Activated T-cell treated with anti-CD3 and anti-CD28 coated beads, Interleukin-2, amount 50 U/mL, for 72 hours (primary cell): Measurements from ENCODE around the gene ZBED3. TPM values are rescaled to one million over a fixed set of nuclear protein-coding genes. Genes with fewer than 3 reads are reported as not detected.

Experiments used
- ATAC-seq, 2 donors: fragments of 150-1000 bp; cut with Tn5 transposase; replicated peaks in 1 of 2; 2 replicates each; pipeline ENCODE4 v1.10.0; 2021; ENCODE audit warnings: moderate library complexity in 2 of 2, mild to moderate bottlenecking in 1 of 2
- DNase-seq, 2 donors: peaks; one replicate each; pipeline ENCODE4 v3.0.0; 2021 to 2022; ENCODE audit warnings: mixed read lengths in 1 of 2
- H3K27ac Mint-ChIP-seq: one replicate; pipeline ENCODE4 v1.8.0; 2022; ENCODE audit warnings: mild to moderate bottlenecking, moderate library complexity, mixed read lengths
- H3K27me3 Mint-ChIP-seq: one replicate; pipeline ENCODE4 v1.8.0; 2022; ENCODE audit warnings: low read depth, mixed read lengths
- H3K36me3 Mint-ChIP-seq, 2 donors: one replicate each; pipeline ENCODE4 v1.8.0; 2022; ENCODE audit warnings: mixed read lengths in 2 of 2, mild to moderate bottlenecking in 1 of 2; ENCODE audit not compliant: insufficient read depth in 2 of 2
- H3K4me1 Mint-ChIP-seq: one replicate; pipeline ENCODE4 v1.8.0; 2022; ENCODE audit warnings: low read depth, mixed read lengths
- H3K4me3 Mint-ChIP-seq, 2 donors: one replicate each; pipeline ENCODE4 v1.8.0; 2022; ENCODE audit warnings: mild to moderate bottlenecking in 2 of 2, mixed read lengths in 2 of 2, moderate library complexity in 2 of 2
- H3K9me3 Mint-ChIP-seq, 2 donors: one replicate each; pipeline ENCODE4 v1.8.0; 2022; ENCODE audit warnings: mixed read lengths in 2 of 2
- total RNA-seq, 2 donors: library from RNA; stranded (reverse); gene quantifications; one replicate each; pipeline ENCODE4 v1.2.3, GENCODE V29; 2022

ZBED3 gene
- total RNA-seq, 2 donors from 2014 or later, result 8.7 to 11.4 TPM

DNA sequence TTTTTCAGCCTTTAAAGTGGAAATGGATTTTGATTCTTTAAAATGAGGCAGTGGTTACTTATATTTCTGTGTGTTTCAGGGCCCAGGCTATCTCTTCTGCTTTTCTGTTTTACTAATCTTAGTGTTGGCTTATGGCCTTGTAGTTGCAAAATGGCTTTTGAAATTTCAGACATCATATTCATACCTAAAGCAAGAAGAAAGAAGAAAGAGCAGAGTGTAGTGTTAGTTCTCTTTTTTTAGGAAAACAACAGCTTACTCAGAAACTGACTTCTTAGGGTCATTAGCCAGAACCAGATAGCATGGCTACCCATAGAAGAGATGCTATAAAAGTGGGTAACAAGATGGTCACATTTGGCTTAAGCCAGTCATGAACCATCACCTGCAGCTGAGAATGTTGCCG is 20.9 kb downstream of the ZBED3 start:
- Mint-ChIP-seq H3K4me1 (peaks cover 5% of the 10 kb centered on the region), H3K4me3 (no peak overlapping the region), H3K9me3 (no peaks in the 10 kb centered on the region), H3K36me3 (peaks cover 8 to 30% of the 10 kb centered on the region in 2 donors), H3K27ac (no peak overlapping the region), H3K27me3 (no peaks in the 10 kb centered on the region)
- ATAC-seq (no peak), DNase-seq (no peak)

DNA sequence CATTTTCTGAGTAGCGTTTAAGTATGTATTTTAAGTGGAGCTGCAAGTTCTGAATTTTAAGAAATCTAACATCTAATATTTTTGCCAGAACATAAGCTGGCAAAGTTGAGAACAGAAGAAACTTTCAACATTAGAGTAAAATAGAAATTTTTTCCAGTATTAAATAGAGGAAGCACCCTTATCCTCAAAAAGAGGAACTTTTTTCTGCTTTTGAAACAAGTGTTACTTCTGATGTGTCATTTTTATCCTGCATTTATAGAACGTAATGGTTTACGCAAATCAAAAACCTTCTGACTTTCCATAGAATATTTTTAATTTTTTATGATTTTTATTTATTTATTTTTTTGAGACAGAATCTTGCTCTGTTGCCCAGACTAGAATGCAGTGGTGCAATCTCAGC is 21.8 kb downstream of the ZBED3 start:
- Mint-ChIP-seq H3K27me3 (no peaks in the 10 kb centered on the region), H3K27ac (no peak overlapping the region), H3K4me3 (no peak overlapping the region), H3K36me3 (peaks cover 8 to 31% of the 10 kb centered on the region in 2 donors), H3K9me3 (no peaks in the 10 kb centered on the region), H3K4me1 (peaks cover 5% of the 10 kb centered on the region)
- ATAC-seq, result no peak
- DNase-seq, result no peak

DNA sequence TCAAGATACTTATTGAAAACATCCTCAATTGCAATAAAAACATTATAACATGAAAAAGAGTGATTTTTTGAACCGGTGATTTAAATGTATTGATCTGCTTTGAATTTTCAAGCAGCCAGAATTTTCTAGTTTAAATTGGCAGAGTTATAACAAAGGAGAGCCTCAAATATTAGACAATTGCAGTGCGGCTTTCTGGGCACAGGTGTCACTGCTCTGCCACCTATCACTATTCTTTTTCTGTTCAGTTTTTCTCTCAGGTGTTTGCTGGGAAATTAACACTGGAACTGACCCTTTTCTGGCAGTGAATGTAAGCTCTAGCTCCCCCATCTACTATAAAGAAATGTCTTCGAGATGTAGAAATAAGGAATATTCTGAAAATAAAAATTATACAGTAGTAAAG is 23.0 kb downstream of the ZBED3 start:
- Mint-ChIP-seq H3K27me3 (no peaks in the 10 kb centered on the region), H3K4me1 (peaks cover 5% of the 10 kb centered on the region), H3K27ac (no peak overlapping the region), H3K36me3 (peaks cover 5 to 28% of the 10 kb centered on the region in 2 donors), H3K9me3 (no peaks in the 10 kb centered on the region), H3K4me3 (no peak overlapping the region)
- DNase-seq, result no peak
- no peak for ATAC-seq

DNA sequence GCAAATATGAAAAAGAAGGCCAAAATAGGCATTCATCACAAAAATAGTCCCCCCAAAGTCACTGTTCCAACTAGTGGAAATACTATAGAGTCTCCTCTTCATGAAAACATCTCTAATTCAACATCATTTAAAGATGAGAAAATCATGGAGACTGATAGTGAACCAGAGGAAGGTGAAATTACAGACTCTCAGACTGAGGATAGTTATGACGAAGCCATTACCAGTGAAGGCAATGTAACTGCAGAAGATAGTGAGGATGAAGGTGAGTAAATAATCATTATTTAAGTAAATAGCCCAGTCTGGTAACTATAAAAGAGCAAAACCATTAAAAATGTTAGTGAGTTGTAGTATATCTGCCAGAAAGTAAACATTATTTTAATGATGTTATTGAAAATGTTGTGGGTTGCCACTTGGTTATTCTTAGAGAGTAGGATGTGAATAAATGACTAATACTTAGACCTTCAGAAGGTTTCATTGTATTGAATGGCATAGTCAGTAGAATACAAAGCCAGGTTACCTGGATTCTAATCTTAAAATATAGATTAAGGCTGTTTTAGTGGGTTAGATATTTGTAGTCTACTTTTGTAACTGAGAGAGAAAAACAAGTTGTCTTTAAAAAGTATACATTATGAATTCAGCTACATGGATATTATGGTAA is 40.5 kb downstream of the ZBED3 start:
- Mint-ChIP-seq H3K9me3 (no peaks in the 10 kb centered on the region), H3K27ac (peak overlapping the region; percentile 38), H3K27me3 (no peaks in the 10 kb centered on the region), H3K4me3 (peak overlapping the region in 1 of 2 donors; percentile 37), H3K36me3 (peaks cover 4 to 26% of the 10 kb centered on the region in 2 donors), H3K4me1 (peaks cover 17% of the 10 kb centered on the region)
- ATAC-seq (peak; percentile 81 to 84), DNase-seq (no peak)

DNA sequence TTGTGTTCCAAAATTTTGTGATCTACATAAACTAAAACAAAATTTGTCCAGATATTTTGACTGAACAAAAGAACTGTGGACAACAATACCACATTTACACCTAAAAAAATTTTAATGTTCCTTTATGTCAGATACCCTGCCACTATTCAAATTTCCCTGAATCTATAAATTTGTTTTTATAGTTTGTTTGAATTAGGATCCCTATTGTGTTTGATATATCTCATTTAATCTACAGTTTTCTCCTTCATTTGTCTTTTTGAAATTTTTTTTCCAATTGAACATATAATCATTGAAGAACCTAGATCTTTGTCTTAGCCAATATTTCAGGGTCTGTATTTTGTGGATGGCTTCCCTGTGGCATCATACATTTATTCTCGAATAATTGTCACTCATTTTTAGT is 51.1 kb downstream of the ZBED3 start:
- DNase-seq, result no peak
- Mint-ChIP-seq H3K36me3 (peaks cover 2 to 24% of the 10 kb centered on the region in 2 donors), H3K27ac (no peak overlapping the region), H3K27me3 (no peaks in the 10 kb centered on the region), H3K4me1 (peaks cover 29% of the 10 kb centered on the region), H3K4me3 (no peak overlapping the region), H3K9me3 (no peaks in the 10 kb centered on the region)
- ATAC-seq, result no peak

DNA sequence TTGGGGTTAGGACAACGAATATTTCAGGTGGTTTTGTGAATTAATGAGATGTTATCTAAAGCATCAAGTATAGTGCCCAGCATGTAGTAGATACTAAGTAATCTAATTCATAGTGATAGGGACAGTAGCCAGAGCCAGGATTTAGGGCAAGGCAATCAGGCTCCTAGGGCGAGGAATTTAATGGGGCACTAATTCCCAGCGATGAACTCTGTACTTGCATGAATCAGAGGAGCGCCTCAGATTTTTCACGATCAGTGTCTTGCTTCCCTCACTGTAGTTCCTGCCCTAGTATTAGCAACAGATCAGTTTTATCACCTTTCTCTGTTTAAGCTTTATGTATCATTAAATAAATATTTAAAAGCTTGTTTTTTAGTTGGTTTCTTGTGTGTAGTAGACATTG is 53.7 kb downstream of the ZBED3 start:
- Mint-ChIP-seq H3K27ac (no peak overlapping the region), H3K36me3 (peaks cover 14 to 30% of the 10 kb centered on the region in 2 donors), H3K27me3 (no peaks in the 10 kb centered on the region), H3K4me1 (peaks cover 29% of the 10 kb centered on the region), H3K9me3 (peaks cover 5 to 7% of the 10 kb centered on the region in 2 donors), H3K4me3 (peak overlapping the region in 1 of 2 donors; percentile 31)
- no peak for ATAC-seq
- no peak for DNase-seq

DNA sequence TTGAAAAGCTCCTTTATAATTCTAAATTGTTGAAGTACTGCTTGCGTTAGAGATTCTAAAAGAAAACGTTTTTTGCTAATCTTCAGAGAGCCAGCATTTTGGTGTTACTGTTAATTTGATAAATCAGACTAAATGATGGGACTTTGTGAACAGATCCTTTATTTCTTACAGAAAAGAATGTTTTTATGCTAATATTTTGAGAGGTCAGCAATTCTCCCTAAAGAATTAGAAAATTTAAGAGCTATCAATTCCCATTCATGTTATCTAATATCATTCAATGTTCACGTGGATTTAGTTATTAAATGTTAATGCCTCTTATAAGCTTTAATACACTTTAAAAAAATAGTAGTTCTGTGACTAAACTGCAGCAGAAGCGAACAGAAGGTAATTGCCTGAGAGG is 54.5 kb downstream of the ZBED3 start:
- H3K27ac Mint-ChIP-seq, result no peak overlapping the region
- no peak for ATAC-seq
- H3K4me1 Mint-ChIP-seq, result peaks cover 29% of the 10 kb centered on the region
- H3K27me3 Mint-ChIP-seq, result no peaks in the 10 kb centered on the region
- H3K9me3 Mint-ChIP-seq, result peaks cover 7 to 11% of the 10 kb centered on the region in 2 donors
- H3K4me3 Mint-ChIP-seq, result no peak overlapping the region
- H3K36me3 Mint-ChIP-seq, result peaks cover 17 to 31% of the 10 kb centered on the region in 2 donors
- no peak for DNase-seq

DNA sequence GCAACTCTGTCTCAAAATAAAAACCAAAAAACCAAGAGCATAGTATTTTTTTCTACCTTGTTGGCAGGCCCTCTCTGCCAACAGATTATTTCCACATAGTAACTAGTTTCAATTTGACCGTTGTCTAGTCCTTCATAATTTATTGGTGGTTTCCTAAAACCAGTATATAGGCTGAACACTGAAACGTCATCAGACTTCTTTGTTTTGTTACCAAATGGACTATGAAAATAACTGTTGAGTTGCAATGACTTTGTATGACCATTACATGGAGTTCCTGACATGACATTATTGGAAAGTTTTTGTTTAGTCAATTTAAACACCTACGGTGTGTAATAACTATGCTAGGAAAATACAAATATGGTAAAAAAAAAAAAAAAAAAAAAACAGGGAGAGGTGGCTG is 55.2 kb downstream of the ZBED3 start:
- peaks cover 17 to 26% of the 10 kb centered on the region in 2 donors for H3K36me3 Mint-ChIP-seq
- no peaks in the 10 kb centered on the region for H3K27me3 Mint-ChIP-seq
- H3K9me3 Mint-ChIP-seq, result peaks cover 7 to 11% of the 10 kb centered on the region in 2 donors
- ATAC-seq, result peak in 1 of 2 donors; percentile 6
- H3K4me3 Mint-ChIP-seq, result peak overlapping the region; percentile 91 to 97
- H3K27ac Mint-ChIP-seq, result peak overlapping the region; percentile 94
- H3K4me1 Mint-ChIP-seq, result peaks cover 29% of the 10 kb centered on the region
- no peak for DNase-seq

DNA sequence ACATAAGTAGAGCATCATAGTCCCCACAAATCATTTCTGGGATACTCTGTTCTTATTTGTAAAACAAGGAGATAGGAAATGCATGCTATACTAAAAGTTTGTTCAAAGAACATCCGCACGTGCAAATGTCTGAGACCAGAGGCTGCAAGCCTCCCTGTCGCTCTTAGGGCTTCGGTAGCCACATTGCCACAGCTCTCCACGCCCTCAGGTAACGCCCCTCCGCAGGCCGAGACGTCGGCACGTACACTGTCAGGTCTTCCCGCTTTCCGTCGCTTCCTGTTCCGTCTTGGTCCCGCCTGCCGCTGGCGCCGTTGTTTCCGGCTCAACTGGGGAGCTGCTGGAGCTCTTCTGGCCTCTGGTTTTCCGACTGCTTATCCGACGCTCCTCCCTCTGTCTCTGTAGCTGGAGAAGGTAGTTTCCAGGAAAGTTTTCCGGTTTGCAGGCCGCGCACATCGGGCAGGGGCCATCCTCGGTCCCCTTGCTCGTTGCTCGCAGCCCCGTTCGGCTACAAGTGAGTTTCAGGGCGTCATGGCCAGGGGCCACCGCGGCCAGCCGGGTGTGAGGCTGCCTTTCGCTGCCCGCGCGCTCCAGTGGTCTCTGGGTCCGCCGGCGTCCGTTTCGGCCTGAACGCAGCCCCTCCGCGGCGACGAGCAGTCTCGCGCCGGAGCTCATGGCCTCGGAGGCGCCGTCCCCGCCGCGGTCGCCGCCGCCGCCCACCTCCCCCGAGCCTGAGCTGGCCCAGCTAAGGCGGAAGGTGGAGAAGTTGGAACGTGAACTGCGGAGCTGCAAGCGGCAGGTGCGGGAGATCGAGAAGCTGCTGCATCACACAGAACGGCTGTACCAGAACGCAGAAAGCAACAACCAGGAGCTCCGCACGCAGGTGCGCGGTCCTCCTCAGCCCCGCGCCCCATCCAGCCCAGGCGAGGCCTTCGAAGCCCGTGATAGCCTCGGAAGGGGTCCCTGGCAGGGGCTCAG is 56.7 kb downstream of the ZBED3 start, which contains the start of gene AGGF1:
TSS of gene AGGF1 (plus strand) at position 308 of the 975 bp plus-strand sequence. CDS start at position 671, 363 bp downstream.
- peak; percentile 92 to 94 for DNase-seq
- Mint-ChIP-seq H3K4me1 (peaks cover 29% of the 10 kb centered on the region), H3K27ac (peak within 1 kb of the TSS; percentile 94), H3K36me3 (peaks cover 17 to 21% of the 10 kb centered on the region in 2 donors), H3K27me3 (no peaks in the 10 kb centered on the region), H3K4me3 (peak within 1 kb of the TSS; percentile 91 to 97), H3K9me3 (peaks cover 7 to 11% of the 10 kb centered on the region in 2 donors)
- peak; percentile 99 for ATAC-seq

DNA sequence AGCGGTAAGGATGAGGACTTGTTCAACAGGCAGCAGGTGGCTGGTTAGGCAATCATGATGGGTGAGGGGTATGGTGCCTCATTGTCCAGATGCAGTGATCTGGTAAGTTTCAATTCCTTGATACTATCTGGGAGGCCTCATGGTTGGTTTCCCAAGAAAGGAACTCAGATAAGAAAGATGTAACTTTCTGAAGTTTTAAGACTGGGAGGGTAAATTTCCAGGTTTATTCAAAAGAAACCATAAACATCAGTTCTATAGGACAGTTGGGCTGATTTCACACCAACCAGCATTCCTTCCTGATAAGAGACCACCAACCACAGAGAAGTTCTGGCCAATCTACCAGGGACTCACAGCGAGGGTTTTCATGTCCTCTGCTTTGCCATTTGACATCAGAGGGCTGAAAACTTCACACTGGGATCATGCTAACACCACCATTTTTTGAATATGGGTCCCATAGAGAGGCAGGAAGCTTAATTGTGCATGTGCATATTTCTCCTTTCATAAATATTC is 57.7 kb downstream of the ZBED3 start:
- no peaks in the 10 kb centered on the region for H3K27me3 Mint-ChIP-seq
- DNase-seq, result no peak
- ATAC-seq, result no peak
- H3K9me3 Mint-ChIP-seq, result peaks cover 7 to 11% of the 10 kb centered on the region in 2 donors
- H3K36me3 Mint-ChIP-seq, result peaks cover 17 to 20% of the 10 kb centered on the region in 2 donors
- peak overlapping the region; percentile 91 to 97 for H3K4me3 Mint-ChIP-seq
- peaks cover 29% of the 10 kb centered on the region for H3K4me1 Mint-ChIP-seq
- no peak overlapping the region for H3K27ac Mint-ChIP-seq

DNA sequence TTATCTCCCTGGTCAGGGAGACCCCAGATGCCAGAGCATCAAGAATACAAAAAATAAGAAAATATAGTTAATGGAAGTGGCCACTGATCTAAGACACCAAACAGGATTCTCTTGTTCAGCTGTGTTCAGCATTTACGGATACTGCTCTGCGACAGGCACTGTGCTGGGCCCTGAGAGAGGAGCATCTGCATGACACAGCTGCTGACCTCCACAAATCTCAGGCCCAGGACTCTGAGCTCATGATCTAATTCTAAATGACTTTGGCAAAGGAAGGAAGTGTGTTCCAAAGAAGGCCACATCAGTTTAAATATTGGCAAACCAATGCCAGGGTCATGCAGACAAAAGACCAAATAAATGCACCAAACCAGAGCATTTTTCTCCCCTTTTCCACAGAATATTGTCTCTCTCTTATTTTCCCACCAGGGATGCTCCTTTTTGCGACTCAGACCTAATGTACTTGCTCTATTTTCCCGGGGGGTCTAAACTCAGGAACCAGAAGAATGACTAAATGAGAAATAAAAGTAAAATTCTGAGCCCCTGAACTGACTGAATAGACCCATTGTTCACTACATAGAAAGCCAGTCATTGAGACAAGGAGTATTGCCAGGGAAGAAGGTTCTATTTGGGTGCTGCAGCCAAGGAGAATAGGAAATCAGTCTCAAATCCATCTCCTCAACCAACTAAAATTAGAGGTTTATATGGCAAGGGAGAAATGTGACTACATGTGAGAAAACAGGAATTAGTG is 58.3 kb downstream of the ZBED3 start:
- Mint-ChIP-seq H3K9me3 (peaks cover 7 to 11% of the 10 kb centered on the region in 2 donors), H3K27me3 (no peaks in the 10 kb centered on the region), H3K27ac (no peak overlapping the region), H3K4me1 (peaks cover 29% of the 10 kb centered on the region), H3K36me3 (peaks cover 17 to 20% of the 10 kb centered on the region in 2 donors), H3K4me3 (peak overlapping the region in 1 of 2 donors; percentile 91)
- ATAC-seq (no peak), DNase-seq (no peak)

DNA sequence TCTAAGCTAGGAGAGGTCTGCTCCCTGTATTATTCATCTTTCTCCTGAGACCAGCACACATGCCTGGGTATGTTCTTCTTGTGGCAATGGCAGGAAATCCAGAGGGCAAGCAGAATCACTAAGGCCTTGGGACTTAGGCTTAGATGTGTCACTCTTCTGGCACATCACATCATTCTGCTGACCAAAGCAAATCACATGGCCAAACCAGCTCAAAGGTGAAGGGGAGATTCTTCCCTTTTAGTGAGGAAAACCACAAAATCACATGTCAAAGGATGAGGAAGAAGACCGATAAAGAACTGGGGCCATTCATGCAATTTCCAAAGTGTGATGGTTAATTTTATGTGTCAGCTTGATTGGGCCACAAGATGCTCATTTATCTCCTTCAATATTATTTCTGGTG is 62.6 kb downstream of the ZBED3 start:
- H3K4me3 Mint-ChIP-seq, result no peak overlapping the region
- no peak overlapping the region for H3K27ac Mint-ChIP-seq
- ATAC-seq (no peak), DNase-seq (no peak)
- peaks cover 18% of the 10 kb centered on the region for H3K27me3 Mint-ChIP-seq
- peaks cover 11 to 14% of the 10 kb centered on the region in 2 donors for H3K36me3 Mint-ChIP-seq
- peaks cover 7 to 11% of the 10 kb centered on the region in 2 donors for H3K9me3 Mint-ChIP-seq
- H3K4me1 Mint-ChIP-seq, result no peaks in the 10 kb centered on the region
